H1 (cell line): ENCODE data around the gene NFATC1. TPM values are rescaled to one million over a fixed set of nuclear protein-coding genes. Genes with fewer than 3 reads are reported as not detected.

Experiments used
- CHD1 ChIP-seq: IDR thresholded peaks from 2 replicates; pipeline ENCODE4 v1.6.1; 2012; ENCODE audit warnings: low read depth, low read length, improper control_type of control experiment
- HDAC6 ChIP-seq: IDR thresholded peaks from one replicate; pipeline ENCODE4 v1.7.1; 2012; ENCODE audit warnings: low read depth, mild to moderate bottlenecking, inconsistent platforms, low read length, moderate library complexity
- KDM1A ChIP-seq: fragments of 200-600, 300-600 bp; sonication (generic); IDR thresholded peaks from 2 replicates; pipeline ENCODE4 v1.7.1; 2016; ENCODE audit warnings: mild to moderate bottlenecking, low read length, borderline replicate concordance
- NRF1 ChIP-seq: IDR thresholded peaks from 2 replicates; pipeline ENCODE4 v1.6.1; 2011; ENCODE audit warnings: mild to moderate bottlenecking, low read depth, low read length, improper control_type of control experiment
- POLR2AphosphoS5 ChIP-seq: IDR thresholded peaks from 2 replicates; pipeline ENCODE4 v1.6.1; 2011; ENCODE audit warnings: low read depth, low read length
- RXRA ChIP-seq: IDR thresholded peaks from 2 replicates; pipeline ENCODE4 v1.6.1; 2011; ENCODE audit warnings: low read depth, mild to moderate bottlenecking, low read length, moderate library complexity; ENCODE audit not compliant: insufficient read depth
- TAF7 ChIP-seq: optimal IDR thresholded peaks from 2 replicates; pipeline ENCODE3; 2011; ENCODE audit warnings: low read depth, mild to moderate bottlenecking, inconsistent platforms, low read length, moderate library complexity, borderline replicate concordance
- TBP ChIP-seq: IDR thresholded peaks from 2 replicates; pipeline ENCODE4 v1.6.1; 2011; ENCODE audit warnings: low read depth, low read length, improper control_type of control experiment
- TCF12 ChIP-seq: IDR thresholded peaks from 2 replicates; pipeline ENCODE4 v1.6.1; 2011; ENCODE audit warnings: low read depth, mild to moderate bottlenecking, low read length
- polyA plus RNA-seq, 7 experiments: library from polyadenylated mRNA; depleted of rRNA in 3 of 7; stranded (reverse) in 5 of 7; unstranded in 2 of 7; fragments of >200 nt in 5 of 7; fragments of 200-250 nt in 2 of 7; gene quantifications; 1 replicate in 5 of 7; 2 replicates in 1 of 7; 4 replicates in 1 of 7; pipeline versions ENCODE4 v1.2.1 to v1.2.3, GENCODE V29; 2011 to 2013; ENCODE audit warnings: missing spikeins in 2 of 7, mixed read lengths in 2 of 7
- total RNA-seq: library from RNA; stranded (reverse); fragmentation: NEBNext Ultra II Directional; extraction: Animal tissue kit (Norgen Biotek cat#: 25700); gene quantifications from 2 replicates; pipeline ENCODE4 v1.2.1, GENCODE V29; 2021
- TF ChIP-seq, protein P1 (sequence below): fragments of 300-600 bp; sonication (generic); IDR thresholded peaks from 2 replicates; pipeline ENCODE4 v1.7.1; 2012; ENCODE audit warnings: low read length, moderate library complexity, mild to moderate bottlenecking, inconsistent platforms; ENCODE audit not compliant: insufficient replicate concordance
- TF ChIP-seq, protein P2 (sequence below): IDR thresholded peaks from 2 replicates; pipeline ENCODE4 v1.6.1; 2012; ENCODE audit warnings: inconsistent platforms

NFATC1 gene
- total and polyA plus RNA-seq, 2 of the 8 experiments (the other 6 are each of a cell fraction or from before 2014, with no cell fraction given) = 2.0 to 6.6 TPM

DNA sequence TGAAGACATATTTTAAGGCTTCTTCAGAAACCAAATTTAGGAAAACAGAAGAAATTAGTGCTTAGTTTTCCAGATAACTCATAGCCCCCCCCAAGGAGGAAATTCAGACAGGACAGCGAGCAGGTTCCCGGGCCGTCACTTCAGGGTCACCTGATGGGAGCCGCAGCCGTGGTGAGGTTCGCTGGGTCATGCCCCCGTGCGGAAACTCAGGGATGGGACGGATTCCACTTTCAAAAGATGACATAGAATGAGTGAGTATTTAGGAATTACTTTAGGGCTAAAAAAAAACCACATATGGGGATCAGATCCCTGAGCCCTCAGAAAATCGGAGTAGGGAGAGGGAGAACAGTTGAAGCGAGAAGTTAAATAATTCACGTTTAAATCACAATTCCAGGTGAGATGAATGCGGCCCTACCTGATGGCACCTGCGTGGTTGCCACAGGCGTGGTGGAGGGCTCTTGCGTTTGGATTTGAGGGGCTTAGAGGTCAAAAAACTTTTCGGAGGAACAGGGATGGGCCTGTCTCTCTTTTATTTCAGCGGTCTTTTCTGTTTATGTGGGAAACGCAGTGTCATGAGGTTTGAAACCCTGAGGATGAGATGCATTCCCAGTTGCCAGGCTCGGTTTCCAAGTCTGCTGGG is 114.4 kb downstream of the NFATC1 start (continued):
- TF ChIP-seq, protein P1, sequence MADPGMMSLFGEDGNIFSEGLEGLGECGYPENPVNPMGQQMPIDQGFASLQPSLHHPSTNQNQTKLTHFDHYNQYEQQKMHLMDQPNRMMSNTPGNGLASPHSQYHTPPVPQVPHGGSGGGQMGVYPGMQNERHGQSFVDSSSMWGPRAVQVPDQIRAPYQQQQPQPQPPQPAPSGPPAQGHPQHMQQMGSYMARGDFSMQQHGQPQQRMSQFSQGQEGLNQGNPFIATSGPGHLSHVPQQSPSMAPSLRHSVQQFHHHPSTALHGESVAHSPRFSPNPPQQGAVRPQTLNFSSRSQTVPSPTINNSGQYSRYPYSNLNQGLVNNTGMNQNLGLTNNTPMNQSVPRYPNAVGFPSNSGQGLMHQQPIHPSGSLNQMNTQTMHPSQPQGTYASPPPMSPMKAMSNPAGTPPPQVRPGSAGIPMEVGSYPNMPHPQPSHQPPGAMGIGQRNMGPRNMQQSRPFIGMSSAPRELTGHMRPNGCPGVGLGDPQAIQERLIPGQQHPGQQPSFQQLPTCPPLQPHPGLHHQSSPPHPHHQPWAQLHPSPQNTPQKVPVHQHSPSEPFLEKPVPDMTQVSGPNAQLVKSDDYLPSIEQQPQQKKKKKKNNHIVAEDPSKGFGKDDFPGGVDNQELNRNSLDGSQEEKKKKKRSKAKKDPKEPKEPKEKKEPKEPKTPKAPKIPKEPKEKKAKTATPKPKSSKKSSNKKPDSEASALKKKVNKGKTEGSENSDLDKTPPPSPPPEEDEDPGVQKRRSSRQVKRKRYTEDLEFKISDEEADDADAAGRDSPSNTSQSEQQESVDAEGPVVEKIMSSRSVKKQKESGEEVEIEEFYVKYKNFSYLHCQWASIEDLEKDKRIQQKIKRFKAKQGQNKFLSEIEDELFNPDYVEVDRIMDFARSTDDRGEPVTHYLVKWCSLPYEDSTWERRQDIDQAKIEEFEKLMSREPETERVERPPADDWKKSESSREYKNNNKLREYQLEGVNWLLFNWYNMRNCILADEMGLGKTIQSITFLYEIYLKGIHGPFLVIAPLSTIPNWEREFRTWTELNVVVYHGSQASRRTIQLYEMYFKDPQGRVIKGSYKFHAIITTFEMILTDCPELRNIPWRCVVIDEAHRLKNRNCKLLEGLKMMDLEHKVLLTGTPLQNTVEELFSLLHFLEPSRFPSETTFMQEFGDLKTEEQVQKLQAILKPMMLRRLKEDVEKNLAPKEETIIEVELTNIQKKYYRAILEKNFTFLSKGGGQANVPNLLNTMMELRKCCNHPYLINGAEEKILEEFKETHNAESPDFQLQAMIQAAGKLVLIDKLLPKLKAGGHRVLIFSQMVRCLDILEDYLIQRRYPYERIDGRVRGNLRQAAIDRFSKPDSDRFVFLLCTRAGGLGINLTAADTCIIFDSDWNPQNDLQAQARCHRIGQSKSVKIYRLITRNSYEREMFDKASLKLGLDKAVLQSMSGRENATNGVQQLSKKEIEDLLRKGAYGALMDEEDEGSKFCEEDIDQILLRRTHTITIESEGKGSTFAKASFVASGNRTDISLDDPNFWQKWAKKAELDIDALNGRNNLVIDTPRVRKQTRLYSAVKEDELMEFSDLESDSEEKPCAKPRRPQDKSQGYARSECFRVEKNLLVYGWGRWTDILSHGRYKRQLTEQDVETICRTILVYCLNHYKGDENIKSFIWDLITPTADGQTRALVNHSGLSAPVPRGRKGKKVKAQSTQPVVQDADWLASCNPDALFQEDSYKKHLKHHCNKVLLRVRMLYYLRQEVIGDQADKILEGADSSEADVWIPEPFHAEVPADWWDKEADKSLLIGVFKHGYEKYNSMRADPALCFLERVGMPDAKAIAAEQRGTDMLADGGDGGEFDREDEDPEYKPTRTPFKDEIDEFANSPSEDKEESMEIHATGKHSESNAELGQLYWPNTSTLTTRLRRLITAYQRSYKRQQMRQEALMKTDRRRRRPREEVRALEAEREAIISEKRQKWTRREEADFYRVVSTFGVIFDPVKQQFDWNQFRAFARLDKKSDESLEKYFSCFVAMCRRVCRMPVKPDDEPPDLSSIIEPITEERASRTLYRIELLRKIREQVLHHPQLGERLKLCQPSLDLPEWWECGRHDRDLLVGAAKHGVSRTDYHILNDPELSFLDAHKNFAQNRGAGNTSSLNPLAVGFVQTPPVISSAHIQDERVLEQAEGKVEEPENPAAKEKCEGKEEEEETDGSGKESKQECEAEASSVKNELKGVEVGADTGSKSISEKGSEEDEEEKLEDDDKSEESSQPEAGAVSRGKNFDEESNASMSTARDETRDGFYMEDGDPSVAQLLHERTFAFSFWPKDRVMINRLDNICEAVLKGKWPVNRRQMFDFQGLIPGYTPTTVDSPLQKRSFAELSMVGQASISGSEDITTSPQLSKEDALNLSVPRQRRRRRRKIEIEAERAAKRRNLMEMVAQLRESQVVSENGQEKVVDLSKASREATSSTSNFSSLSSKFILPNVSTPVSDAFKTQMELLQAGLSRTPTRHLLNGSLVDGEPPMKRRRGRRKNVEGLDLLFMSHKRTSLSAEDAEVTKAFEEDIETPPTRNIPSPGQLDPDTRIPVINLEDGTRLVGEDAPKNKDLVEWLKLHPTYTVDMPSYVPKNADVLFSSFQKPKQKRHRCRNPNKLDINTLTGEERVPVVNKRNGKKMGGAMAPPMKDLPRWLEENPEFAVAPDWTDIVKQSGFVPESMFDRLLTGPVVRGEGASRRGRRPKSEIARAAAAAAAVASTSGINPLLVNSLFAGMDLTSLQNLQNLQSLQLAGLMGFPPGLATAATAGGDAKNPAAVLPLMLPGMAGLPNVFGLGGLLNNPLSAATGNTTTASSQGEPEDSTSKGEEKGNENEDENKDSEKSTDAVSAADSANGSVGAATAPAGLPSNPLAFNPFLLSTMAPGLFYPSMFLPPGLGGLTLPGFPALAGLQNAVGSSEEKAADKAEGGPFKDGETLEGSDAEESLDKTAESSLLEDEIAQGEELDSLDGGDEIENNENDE = no peak
- TF ChIP-seq TAF7 = no peak
- TF ChIP-seq RXRA = no peak
- no peak for TF ChIP-seq NRF1
- no peak for TF ChIP-seq HDAC6
- TF ChIP-seq TCF12 = no peak
- no peak for TF ChIP-seq CHD1
- TF ChIP-seq KDM1A = no peak
- no peak for TF ChIP-seq TBP
- TF ChIP-seq POLR2AphosphoS5 = no peak
- TF ChIP-seq, protein P2, sequence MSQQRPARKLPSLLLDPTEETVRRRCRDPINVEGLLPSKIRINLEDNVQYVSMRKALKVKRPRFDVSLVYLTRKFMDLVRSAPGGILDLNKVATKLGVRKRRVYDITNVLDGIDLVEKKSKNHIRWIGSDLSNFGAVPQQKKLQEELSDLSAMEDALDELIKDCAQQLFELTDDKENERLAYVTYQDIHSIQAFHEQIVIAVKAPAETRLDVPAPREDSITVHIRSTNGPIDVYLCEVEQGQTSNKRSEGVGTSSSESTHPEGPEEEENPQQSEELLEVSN = no peak
